GM10248 (cell line): ENCODE data around the gene APH1B.
"Not testable (repeated sequence)": the region's sequence is repeated elsewhere in the genome, so short reads cannot be mapped to it uniquely, and the experiment has no call there.

Experiments
- CTCF ChIA-PET: fragments of 300-600 bp; sonication (Branson Sonifier 250); formaldehyde crosslinking; extraction: SDS; loops from one replicate; lab custom pipeline; 2021; ENCODE audit warnings: antibody characterized with exemption; lab: Yijun Ruan, JAX
- POLR2A ChIA-PET: fragments of 350-650 bp; sonication (Branson Sonifier 250); formaldehyde crosslinking; extraction: SDS; loops from one replicate; lab custom pipeline; 2020; ENCODE audit warnings: antibody characterized with exemption; lab: Yijun Ruan, JAX
- DNase-seq: peaks from one replicate; pipeline ENCODE4 v3.0.0; 2012; ENCODE audit errors: extremely low spot score
- TF ChIP-seq, protein P1 (sequence below): IDR thresholded peaks from 2 replicates; pipeline ENCODE4 v1.5.1; 2012; ENCODE audit warnings: mild to moderate bottlenecking, low read depth; ENCODE audit errors: extremely low read depth, missing control alignments, control extremely low read depth

Gene APH1B

DNA sequence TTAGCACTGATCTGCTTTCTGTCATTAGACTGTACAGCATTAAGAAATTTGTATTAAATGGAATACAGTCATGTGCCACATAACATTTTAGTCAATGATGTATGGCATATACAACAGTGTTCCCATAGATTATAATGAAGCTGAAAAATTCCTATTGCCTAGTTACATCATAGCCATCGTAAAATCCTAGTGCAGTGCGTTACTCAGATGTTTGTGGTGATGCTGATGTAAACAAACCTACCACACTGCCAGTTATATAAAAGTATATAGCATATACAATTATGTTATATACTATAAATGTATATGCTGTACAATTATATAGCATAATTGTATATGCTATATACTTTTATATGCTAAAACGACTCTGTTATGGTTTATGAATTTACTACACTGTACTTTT, 41.7 kb downstream of the APH1B start:
- POLR2A ChIA-PET = no interaction called here
- CTCF ChIA-PET = interaction anchor here (1.6 kb wide), 1 partner anchor 12 kb away, joined by 3 read pairs; no protein-coding TSS in a partner anchor
- no peak for DNase-seq
- TF ChIP-seq, protein P1, sequence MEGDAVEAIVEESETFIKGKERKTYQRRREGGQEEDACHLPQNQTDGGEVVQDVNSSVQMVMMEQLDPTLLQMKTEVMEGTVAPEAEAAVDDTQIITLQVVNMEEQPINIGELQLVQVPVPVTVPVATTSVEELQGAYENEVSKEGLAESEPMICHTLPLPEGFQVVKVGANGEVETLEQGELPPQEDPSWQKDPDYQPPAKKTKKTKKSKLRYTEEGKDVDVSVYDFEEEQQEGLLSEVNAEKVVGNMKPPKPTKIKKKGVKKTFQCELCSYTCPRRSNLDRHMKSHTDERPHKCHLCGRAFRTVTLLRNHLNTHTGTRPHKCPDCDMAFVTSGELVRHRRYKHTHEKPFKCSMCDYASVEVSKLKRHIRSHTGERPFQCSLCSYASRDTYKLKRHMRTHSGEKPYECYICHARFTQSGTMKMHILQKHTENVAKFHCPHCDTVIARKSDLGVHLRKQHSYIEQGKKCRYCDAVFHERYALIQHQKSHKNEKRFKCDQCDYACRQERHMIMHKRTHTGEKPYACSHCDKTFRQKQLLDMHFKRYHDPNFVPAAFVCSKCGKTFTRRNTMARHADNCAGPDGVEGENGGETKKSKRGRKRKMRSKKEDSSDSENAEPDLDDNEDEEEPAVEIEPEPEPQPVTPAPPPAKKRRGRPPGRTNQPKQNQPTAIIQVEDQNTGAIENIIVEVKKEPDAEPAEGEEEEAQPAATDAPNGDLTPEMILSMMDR = no peak

DNA sequence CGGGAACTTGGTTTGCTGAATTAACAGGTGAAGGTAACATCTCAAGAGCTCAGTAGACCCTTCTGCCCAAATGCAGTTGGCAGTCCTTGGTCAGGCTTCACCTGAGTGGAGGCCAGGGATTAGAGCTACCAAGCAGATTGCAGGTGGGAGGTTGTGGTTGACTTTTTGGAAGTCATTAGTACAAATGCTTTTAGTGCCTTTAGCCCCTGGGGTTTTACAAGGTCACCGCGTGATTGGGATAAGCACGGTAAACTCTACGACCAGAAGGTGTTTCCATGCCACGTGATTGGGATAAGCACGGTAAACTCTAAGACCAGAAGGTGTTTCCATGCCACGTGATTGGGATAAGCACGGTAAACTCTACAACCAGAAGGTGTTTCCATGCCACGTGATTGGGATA, 43.0 kb downstream of the APH1B start:
- POLR2A ChIA-PET, CTCF ChIA-PET, DNase-seq: not testable (repeated sequence)

DNA sequence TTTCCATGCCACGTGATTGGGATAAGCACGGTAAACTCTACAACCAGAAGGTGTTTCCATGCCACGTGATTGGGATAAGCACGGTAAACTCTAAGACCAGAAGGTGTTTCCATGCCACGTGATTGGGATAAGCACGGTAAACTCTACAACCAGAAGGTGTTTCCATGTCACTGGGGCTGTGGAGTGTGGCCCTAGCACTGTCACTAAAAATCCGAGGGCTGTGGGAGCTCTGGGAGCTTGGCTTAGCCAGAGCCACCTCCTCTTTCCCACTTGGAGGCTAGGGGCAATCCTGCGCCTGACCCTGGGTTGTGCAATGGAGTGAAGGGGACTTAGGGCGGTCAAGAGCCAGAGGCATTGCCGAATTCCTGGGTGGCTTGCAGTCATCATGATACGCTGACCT, 43.6 kb downstream of the APH1B start:
- DNase-seq, POLR2A ChIA-PET, CTCF ChIA-PET: not testable (repeated sequence)

DNA sequence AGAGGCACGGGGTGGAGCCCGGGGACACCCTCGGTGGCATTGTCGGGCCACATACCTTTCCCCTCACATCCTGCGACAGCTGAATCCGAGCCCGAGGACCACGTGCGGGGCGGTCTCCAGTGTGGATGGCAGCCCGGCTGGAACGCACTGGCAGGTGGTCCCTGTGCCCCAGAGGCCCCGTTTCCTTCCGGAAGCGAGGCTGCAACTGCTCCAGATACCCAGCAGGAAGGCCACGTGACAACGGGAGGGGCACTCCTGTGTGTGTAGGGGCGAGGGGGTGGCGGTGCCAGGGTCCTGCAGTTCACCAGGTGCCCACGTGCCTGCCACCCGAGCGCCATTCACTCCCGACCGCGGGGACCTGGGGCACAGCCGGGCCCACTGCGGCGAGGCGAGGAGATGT, 44.1 kb downstream of the APH1B start:
- ChIA-PET CTCF (no interaction called here), POLR2A (no interaction called here)
- DNase-seq = no peak
- TF ChIP-seq, protein P1 = no peak

DNA sequence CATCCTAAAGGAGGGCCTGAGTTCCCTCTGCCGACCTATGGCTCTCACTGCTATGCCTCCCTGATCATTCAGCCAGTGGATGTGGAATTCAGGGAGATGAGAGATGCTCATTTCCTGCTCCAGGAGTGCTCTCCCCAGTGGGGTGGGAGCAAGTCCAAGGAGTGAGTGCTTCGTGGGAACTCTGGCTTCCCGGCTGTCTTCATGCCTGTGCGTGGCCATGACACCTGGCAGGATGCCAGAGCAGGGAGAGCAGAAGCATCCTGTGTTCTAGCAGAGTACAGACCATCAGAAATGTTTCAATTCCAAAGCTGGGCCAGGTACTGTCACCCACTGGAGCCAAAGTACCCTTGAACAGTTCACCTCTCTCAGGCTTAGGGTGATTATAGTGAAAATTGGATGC, 45.1 kb downstream of the APH1B start:
- TF ChIP-seq, protein P1 = no peak
- ChIA-PET CTCF (no interaction called here), POLR2A (no interaction called here)
- no peak for DNase-seq

DNA sequence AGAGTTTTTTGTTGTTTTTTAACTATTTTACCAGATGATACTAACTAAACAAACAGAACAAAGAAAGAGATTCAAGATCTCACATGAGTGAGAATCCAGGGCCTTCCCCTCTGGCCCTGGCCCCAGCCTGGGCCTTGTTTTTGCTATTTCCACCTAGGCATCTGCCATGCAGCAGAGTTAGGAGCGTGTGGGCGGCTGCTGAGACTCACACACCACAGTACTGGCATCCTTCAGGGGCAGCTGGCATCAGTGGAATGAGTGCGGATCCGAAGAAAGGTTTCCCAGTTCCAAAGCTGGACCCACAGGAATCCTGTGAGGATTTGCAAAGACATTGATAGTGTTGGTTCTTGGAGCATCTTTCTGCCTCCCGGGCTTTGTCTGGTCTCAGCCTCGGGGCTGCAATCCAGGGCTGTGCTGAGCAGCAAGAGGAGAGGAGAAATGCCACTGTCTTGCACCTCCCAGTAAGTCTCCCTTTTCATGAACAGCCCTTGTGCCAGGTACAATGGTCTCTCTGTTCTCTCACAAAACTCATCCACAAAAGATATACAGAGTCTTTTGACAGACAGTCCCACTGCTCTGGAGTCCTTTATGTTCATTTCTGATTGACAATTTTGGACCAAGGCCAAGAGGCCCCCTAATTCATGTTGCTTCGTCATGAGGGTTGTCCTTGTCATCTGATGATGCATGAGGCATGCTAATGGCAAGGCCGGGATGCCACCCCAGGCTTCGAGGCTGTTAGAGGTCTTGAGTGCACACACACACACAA, 46.6 kb downstream of the APH1B start:
- ChIA-PET CTCF (no interaction called here), POLR2A (no interaction called here)
- peak; percentile 6 for DNase-seq
- TF ChIP-seq, protein P1 = no peak

DNA sequence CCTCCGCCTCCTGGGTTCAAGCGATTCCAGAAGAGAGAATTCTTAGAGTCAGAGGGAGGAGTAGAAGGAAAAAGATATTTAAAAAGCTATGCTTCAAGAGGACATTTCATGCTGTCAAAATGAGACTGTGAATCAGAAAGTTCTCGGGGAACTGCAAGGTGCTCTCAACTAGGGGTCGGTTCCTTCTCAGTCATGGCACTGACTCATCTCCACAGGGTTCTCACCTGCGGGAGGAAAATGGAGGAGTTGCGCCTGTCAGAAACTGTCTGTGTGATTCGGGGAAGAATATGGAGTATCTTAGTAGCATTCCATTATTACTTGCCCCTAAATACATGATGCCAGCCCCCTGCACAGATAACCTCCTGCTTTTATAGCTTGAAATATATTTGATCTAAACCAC, 47.4 kb downstream of the APH1B start:
- ChIA-PET CTCF (no interaction called here), POLR2A (no interaction called here)
- TF ChIP-seq, protein P1 = no peak
- DNase-seq = peak; percentile 22
